ENCODE data around the gene DRAP1.
A peak's percentile ranks its signal among the peaks of the same experiment; 100 is the strongest.

Gene DRAP1

DNA sequence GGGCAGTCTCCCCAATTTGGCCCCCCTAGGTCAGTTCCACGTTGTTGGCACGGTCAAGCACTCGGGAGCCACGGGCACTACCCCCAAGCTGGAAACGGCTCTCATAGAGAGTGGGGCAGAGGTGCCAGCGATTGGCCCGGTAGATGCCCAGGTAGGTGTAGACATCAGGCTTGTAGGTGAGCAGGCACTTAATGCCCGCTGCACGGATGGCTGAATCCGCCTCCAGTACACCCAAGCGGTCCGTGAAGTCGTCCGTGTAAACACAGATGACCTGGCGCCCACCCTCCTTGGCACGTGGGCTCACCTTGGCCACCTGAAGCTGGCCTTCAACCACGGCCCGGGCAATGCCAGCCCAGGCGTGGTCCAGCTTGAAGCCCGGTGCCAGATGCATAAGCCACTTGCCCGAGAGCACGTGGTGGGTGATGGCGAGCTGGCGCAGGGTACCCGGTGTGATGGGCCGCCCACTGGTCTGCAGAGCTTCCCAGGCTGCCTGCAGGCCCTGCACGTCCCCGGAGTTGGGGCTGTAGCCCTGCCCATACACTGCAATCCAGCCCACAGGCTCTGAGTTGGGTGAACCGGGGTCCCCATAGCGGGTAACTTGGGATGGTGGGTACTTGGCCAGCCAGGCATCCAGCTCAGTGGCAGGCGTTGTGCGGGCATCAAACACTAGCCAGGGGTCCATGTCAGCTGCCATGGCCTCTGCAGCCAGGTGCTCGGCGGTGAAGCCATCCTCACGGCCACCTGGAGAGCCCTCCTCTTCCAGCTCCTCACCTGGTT lies 1.6 kb upstream of the DRAP1 start:
- H3K4me2 ChIP-seq (ENCODE audit: low read length): peak overlapping the region; percentile 90
- no peaks in the 10 kb centered on the region for H3F3A ChIP-seq (ENCODE audit: control insufficient read depth, insufficient read depth)
- no peaks in the 10 kb centered on the region for H4K20me1 ChIP-seq (ENCODE audit: control insufficient read depth, insufficient read depth, low read depth, low read length)
- peak overlapping the region; percentile 91 for H3K4me3 ChIP-seq (ENCODE audit: low read length)
- H3K27me3 ChIP-seq (ENCODE audit: control insufficient read depth, low read length): no peaks in the 10 kb centered on the region
- H3K27ac ChIP-seq (ENCODE audit: low read depth, low read length): no peak overlapping the region
- H3K9me3 ChIP-seq (ENCODE audit: control insufficient read depth, insufficient read depth, low read length): no peaks in the 10 kb centered on the region
- TF ChIP-seq CTCF (IDR thresholded peaks at IDR 0.05; ENCODE audit: low read depth, low read length, poor library complexity, severe bottlenecking) (no peak), EZH2phosphoT487 (IDR thresholded peaks at IDR 0.05; ENCODE audit: borderline replicate concordance, low read length) (no peak)
- peaks cover 4% of the 10 kb centered on the region; the same call in 1 of the 2 replicates for H3K36me3 ChIP-seq (ENCODE audit: control insufficient read depth, low read length)
- no peaks in the 10 kb centered on the region for H3K9me2 ChIP-seq (replicated peaks; ENCODE audit: control insufficient read depth, low read length)
- peaks cover 22% of the 10 kb centered on the region for H3K79me2 ChIP-seq (ENCODE audit: control insufficient read depth, low read length)
- peaks cover 23% of the 10 kb centered on the region for H3K4me1 ChIP-seq (ENCODE audit: control insufficient read depth, low read length)

- H3K79me2 ChIP-seq (ENCODE audit: control insufficient read depth, low read length): peaks cover 22% of the 10 kb centered on the region
- no peaks in the 10 kb centered on the region for H3F3A ChIP-seq (ENCODE audit: control insufficient read depth, insufficient read depth)
- H3K4me2 ChIP-seq (ENCODE audit: low read length): peak within 1 kb of the TSS; percentile 90
- no peaks in the 10 kb centered on the region for H4K20me1 ChIP-seq (ENCODE audit: control insufficient read depth, insufficient read depth, low read depth, low read length)
- H3K36me3 ChIP-seq (ENCODE audit: control insufficient read depth, low read length): peaks cover 4% of the 10 kb centered on the region; the same call in 1 of the 2 replicates
- peak within 1 kb of the TSS; percentile 91 for H3K4me3 ChIP-seq (ENCODE audit: low read length)
- peaks cover 23% of the 10 kb centered on the region for H3K4me1 ChIP-seq (ENCODE audit: control insufficient read depth, low read length)
- H3K27ac ChIP-seq (ENCODE audit: low read depth, low read length): no peak within 1 kb of the TSS; the same call in 1 of the 2 replicates
- no peaks in the 10 kb centered on the region for H3K9me2 ChIP-seq (replicated peaks; ENCODE audit: control insufficient read depth, low read length)
- no peaks in the 10 kb centered on the region for H3K27me3 ChIP-seq (ENCODE audit: control insufficient read depth, low read length)
- no peaks in the 10 kb centered on the region for H3K9me3 ChIP-seq (ENCODE audit: control insufficient read depth, insufficient read depth, low read length)
- TF ChIP-seq CTCF (IDR thresholded peaks at IDR 0.05; ENCODE audit: low read depth, low read length, poor library complexity, severe bottlenecking) (no peak), EZH2phosphoT487 (IDR thresholded peaks at IDR 0.05; ENCODE audit: borderline replicate concordance, low read length) (no peak)
Observed at GRCh38 chr11:65918211-65919140, 750 bp upstream of the DRAP1 start, which contains the start of gene C11orf68. C11orf68 (minus strand) TSS chr11:65919062; CDS start chr11:65919031, 31 bp downstream.

DNA sequence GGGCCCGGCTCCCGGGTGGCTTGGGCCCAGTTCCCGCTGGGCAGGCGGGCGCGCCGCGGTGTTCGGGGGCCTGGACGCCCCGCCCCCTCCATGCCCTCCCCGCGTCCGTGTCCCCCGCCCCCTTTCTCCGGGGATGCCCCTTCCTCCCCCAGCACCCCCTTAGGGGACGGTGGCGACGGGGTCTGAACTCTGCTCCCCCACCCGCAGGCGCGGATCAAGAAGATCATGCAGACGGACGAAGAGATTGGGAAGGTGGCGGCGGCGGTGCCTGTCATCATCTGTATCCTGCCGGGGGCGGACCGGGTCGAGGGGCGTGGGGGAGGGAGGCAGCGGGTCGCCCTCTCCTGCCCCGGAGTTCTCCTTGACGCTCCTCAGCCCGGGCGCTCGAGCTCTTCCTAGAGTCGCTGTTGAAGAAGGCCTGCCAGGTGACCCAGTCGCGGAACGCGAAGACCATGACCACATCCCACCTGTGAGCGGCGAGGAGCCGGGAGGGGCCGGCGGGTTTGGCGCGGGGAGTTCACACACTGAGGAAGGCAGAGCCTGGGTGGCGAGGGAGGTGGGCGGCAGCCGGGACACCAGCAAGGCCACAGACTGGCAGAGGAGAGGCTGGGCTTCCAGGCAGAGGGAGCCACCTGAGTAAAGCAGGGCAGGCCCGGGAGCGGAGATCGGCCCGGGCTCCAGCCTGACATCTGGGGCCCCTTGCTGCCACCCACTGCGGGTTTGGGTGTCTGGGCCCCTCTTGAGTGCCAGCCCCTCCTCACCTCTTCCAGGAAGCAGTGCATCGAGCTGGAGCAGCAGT lies 546 bp downstream of the DRAP1 start:
- Histone ChIP-seq H3K79me2 (ENCODE audit: control insufficient read depth, low read length) (peaks cover 22% of the 10 kb centered on the region), H3K9me3 (ENCODE audit: control insufficient read depth, insufficient read depth, low read length) (no peaks in the 10 kb centered on the region), H3K9me2 (replicated peaks; ENCODE audit: control insufficient read depth, low read length) (no peaks in the 10 kb centered on the region), H3K4me2 (ENCODE audit: low read length) (peak overlapping the region; percentile 77), H3K27ac (ENCODE audit: low read depth, low read length) (no peak overlapping the region), H3K4me3 (ENCODE audit: low read length) (peak overlapping the region; percentile 82), H3K27me3 (ENCODE audit: control insufficient read depth, low read length) (no peaks in the 10 kb centered on the region), H4K20me1 (ENCODE audit: control insufficient read depth, insufficient read depth, low read depth, low read length) (no peaks in the 10 kb centered on the region), H3K4me1 (ENCODE audit: control insufficient read depth, low read length) (peaks cover 23% of the 10 kb centered on the region), H3F3A (ENCODE audit: control insufficient read depth, insufficient read depth) (no peaks in the 10 kb centered on the region), H3K36me3 (ENCODE audit: control insufficient read depth, low read length) (peaks cover 4% of the 10 kb centered on the region; the same call in 1 of the 2 replicates)
- TF ChIP-seq EZH2phosphoT487 (IDR thresholded peaks at IDR 0.05; ENCODE audit: borderline replicate concordance, low read length) (no peak), CTCF (IDR thresholded peaks at IDR 0.05; ENCODE audit: low read depth, low read length, poor library complexity, severe bottlenecking) (no peak)

Measured in DOHH2 (cell line).